Suprapubic skin (tissue), 4 donors: ENCODE data around the gene RBM19. TPM values are rescaled to one million over a fixed set of nuclear protein-coding genes. Genes with fewer than 3 reads are reported as not detected.

Experiments used
- DNase-seq, 2 donors: peaks; one replicate each; pipeline ENCODE4 v3.0.0-alpha.2; 2019; ENCODE audit warnings: low spot score in 2 of 2
- H3K27ac ChIP-seq: fragments of 200-600 bp; sonication (generic); one replicate; pipeline ENCODE4 v1.5.1; 2019
- H3K27me3 ChIP-seq: fragments of 200-600 bp; sonication (generic); one replicate; pipeline ENCODE4 v1.5.1; 2019
- H3K36me3 ChIP-seq: fragments of 200-600 bp; sonication (generic); one replicate; pipeline ENCODE4 v1.5.1; 2019
- H3K4me1 ChIP-seq: fragments of 200-600 bp; sonication (generic); one replicate; pipeline ENCODE4 v1.5.1; 2019
- H3K4me3 ChIP-seq: fragments of 200-600 bp; sonication (generic); one replicate; pipeline ENCODE4 v1.5.1; 2019; ENCODE audit warnings: mild to moderate bottlenecking
- H3K9me3 ChIP-seq: fragments of 200-600 bp; sonication (generic); one replicate; pipeline ENCODE4 v1.5.1; 2019
- EP300 ChIP-seq: sonication (generic); formaldehyde crosslinking; IDR thresholded peaks from one replicate; pipeline ENCODE4 v1.6.1; 2017; ENCODE audit warnings: antibody characterized with exemption
- POLR2A ChIP-seq, 2 donors: fragments of 450-650 bp; IDR thresholded peaks; one replicate each; pipeline ENCODE4 v1.6.1; 2017; ENCODE audit warnings: antibody characterized with exemption in 2 of 2, mild to moderate bottlenecking in 2 of 2, moderate library complexity in 2 of 2
- POLR2AphosphoS5 ChIP-seq, 3 donors: sonication (generic); formaldehyde crosslinking; IDR thresholded peaks; one replicate each; pipeline ENCODE4 v1.6.1; 2017; ENCODE audit warnings: antibody characterized with exemption in 3 of 3
- WGBS: methylation state at CpG from one replicate; pipeline ENCODE4 v1.1.5; 2018; 5-methylcytosine and 5-hydroxymethylcytosine counted together
- total RNA-seq, 4 donors: library from RNA; depleted of rRNA; stranded (reverse); fragments of >200 nt; gene quantifications; one replicate each; pipeline ENCODE4 v1.1.0, GENCODE V29; 2016
- TF ChIP-seq, protein P1 (sequence below), 2 donors: fragments of 200-600 bp in 1 of 2; fragments of 450-650 bp in 1 of 2; sonication (generic) in 1 of 2; IDR thresholded peaks; one replicate each; pipeline ENCODE4 v1.5.1; 2016 to 2019; ENCODE audit warnings: antibody characterized with exemption in 2 of 2, mild to moderate bottlenecking in 1 of 2, moderate library complexity in 1 of 2

The RBM19 gene
- total RNA-seq, 4 donors from 2014 or later, result 26.8 to 51.4 (median 28.2) TPM

DNA sequence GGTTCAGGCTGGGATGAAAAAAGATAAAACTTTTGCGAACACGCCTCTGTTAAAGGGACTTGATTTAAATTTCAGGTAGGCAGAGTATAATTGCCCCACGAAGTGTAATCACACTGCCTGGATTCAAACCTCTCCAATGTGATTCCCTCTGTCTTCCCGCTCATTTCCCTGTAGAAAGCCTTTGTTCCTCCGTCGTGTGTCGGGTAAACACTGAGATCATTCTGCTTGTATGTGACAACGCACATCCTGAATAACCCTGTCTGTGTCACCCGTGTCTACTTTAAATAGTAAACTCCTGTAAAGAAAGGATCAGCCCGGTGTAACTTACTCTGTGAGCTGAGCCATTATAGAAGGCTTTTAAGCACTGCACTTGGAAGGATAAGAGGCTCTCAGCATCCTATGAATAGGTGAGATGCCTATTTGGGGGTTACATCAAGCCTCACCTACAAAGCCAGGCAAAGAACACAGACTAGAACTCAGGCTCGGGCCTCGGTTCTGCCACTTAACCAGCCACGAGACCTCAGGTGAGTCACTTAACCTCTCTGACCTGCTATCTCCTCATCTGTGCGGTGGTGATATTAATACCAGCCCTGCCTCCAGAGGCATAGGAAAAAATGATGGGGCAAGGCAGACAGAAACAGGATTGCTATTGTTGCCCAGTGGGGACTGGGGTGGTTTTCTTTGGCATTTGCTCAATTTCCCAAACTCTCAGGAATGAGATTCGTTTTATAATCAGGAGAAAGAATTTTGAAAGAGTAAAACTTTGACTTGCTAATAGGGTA is 74.2 kb downstream of the RBM19 start:
- no peak for TF ChIP-seq EP300
- TF ChIP-seq, protein P1, sequence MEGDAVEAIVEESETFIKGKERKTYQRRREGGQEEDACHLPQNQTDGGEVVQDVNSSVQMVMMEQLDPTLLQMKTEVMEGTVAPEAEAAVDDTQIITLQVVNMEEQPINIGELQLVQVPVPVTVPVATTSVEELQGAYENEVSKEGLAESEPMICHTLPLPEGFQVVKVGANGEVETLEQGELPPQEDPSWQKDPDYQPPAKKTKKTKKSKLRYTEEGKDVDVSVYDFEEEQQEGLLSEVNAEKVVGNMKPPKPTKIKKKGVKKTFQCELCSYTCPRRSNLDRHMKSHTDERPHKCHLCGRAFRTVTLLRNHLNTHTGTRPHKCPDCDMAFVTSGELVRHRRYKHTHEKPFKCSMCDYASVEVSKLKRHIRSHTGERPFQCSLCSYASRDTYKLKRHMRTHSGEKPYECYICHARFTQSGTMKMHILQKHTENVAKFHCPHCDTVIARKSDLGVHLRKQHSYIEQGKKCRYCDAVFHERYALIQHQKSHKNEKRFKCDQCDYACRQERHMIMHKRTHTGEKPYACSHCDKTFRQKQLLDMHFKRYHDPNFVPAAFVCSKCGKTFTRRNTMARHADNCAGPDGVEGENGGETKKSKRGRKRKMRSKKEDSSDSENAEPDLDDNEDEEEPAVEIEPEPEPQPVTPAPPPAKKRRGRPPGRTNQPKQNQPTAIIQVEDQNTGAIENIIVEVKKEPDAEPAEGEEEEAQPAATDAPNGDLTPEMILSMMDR (IDR thresholded peaks at IDR 0.05), result no peak
- TF ChIP-seq POLR2A (IDR thresholded peaks at IDR 0.05), result no peak
- TF ChIP-seq POLR2AphosphoS5 (IDR thresholded peaks at IDR 0.05), result no peak
- 74% methylated on average over 15 of the region's 15 CpGs for WGBS
- no peak for DNase-seq
- H3K27me3 ChIP-seq, result no peaks in the 10 kb centered on the region
- no peak overlapping the region for H3K4me3 ChIP-seq
- H3K9me3 ChIP-seq, result no peaks in the 10 kb centered on the region
- H3K36me3 ChIP-seq, result no peaks in the 10 kb centered on the region
- no peak overlapping the region for H3K27ac ChIP-seq
- H3K4me1 ChIP-seq, result peaks cover 10% of the 10 kb centered on the region

DNA sequence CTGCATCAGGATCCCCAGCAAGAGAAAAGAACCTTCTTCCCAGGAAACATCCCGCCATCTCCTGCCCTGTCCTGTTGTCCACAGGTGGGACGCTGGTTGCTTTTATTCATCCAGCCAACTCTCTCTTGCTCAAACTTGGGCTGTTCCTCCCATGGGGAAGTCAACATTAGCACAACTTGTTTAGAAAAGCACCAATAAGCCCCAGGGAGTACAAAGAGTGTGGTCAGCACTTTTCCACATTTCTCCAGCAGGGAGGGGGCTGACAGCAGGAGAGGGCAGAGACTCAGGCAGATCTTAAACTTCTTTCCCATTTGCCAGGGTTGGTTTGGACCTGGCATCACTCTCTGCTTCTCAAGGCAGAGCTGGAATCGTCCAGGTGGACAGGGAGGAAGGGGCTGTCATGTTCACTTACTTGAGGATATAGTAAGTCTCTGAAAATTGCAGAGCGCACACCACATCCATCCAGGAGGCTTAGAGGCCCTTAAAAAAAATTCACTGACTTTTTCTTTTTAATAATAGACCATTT is 74.9 kb downstream of the RBM19 start:
- Histone ChIP-seq H3K27me3 (no peaks in the 10 kb centered on the region), H3K27ac (no peak overlapping the region), H3K4me3 (no peak overlapping the region), H3K36me3 (no peaks in the 10 kb centered on the region), H3K4me1 (peaks cover 10% of the 10 kb centered on the region), H3K9me3 (no peaks in the 10 kb centered on the region)
- no peak for DNase-seq
- 82% methylated on average over 4 of the region's 4 CpGs for WGBS
- TF ChIP-seq EP300 (no peak), POLR2AphosphoS5 (IDR thresholded peaks at IDR 0.05) (no peak), POLR2A (IDR thresholded peaks at IDR 0.05) (no peak)
- TF ChIP-seq, protein P1 (IDR thresholded peaks at IDR 0.05), result no peak

DNA sequence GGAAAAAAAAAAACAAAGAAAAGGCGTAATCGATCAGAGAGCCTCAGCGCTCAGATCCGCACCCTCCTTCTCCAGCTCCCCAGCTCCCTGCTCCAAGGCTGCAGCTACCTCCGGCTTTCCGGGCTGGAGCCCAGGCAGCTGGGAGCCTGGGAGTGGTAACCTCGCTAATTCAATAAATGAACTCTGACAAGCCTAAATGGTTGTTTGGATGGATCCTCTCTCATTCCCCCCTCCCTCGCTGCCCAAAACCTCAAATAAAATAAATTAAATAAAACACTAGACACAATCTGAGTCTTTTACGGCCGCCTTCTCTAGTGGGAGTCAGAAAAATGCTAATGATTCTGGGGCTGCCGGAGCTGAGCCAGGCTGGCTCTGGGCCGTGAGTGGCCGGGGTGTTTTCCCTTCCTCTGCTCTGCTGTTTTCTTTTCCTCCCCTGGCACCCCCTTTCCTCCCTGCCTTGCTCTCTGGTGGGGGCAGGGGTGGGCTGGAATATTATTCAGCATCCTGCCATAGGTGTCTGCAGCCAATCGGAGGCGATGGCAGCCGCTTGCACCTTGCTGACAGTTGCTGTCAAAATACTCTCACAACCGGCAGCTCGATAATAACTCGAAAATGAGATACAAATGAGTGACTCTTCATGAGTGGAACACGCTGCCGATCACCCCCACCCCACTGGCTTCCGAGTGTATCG is 76.1 kb downstream of the RBM19 start:
- Histone ChIP-seq H3K27ac (no peak overlapping the region), H3K27me3 (no peaks in the 10 kb centered on the region), H3K4me1 (peaks cover 10% of the 10 kb centered on the region), H3K9me3 (no peaks in the 10 kb centered on the region), H3K36me3 (no peaks in the 10 kb centered on the region), H3K4me3 (peak overlapping the region; percentile 11)
- TF ChIP-seq POLR2A (IDR thresholded peaks at IDR 0.05), result no peak
- no peak for TF ChIP-seq EP300
- TF ChIP-seq, protein P1 (IDR thresholded peaks at IDR 0.05), result no peak
- TF ChIP-seq POLR2AphosphoS5 (IDR thresholded peaks at IDR 0.05), result no peak
- DNase-seq, result no peak
- WGBS, result 46% methylated on average over 23 of the region's 23 CpGs

DNA sequence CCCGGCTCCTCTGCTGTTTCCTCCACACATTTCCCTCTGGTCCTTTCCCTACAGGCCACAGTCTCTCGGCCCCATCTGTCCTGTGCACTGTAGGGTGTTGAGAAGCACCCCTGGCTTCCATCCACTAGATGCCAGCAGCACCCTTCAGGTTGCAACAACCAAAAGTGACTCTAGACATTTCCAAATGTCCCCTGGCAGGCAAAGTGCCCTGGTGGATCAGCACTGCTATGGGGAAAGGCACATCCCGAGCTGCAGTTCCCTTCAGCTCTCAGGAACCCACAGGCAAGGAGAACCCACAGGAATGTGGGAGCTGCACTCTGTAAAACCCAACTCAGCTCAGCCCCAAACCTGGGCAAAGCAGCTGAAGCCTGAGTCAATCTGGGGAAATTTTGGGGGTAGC is 77.0 kb downstream of the RBM19 start:
- peaks cover 2% of the 10 kb centered on the region for H3K36me3 ChIP-seq
- no peak for DNase-seq
- peaks cover 10% of the 10 kb centered on the region for H3K4me1 ChIP-seq
- no peak for TF ChIP-seq EP300
- TF ChIP-seq, protein P1 (IDR thresholded peaks at IDR 0.05), result peak in 1 of 2 donors; percentile 15
- no peak overlapping the region for H3K4me3 ChIP-seq
- WGBS, result 44% methylated on average over 3 of the region's 3 CpGs
- H3K27me3 ChIP-seq, result no peaks in the 10 kb centered on the region
- H3K9me3 ChIP-seq, result no peaks in the 10 kb centered on the region
- no peak overlapping the region for H3K27ac ChIP-seq

DNA sequence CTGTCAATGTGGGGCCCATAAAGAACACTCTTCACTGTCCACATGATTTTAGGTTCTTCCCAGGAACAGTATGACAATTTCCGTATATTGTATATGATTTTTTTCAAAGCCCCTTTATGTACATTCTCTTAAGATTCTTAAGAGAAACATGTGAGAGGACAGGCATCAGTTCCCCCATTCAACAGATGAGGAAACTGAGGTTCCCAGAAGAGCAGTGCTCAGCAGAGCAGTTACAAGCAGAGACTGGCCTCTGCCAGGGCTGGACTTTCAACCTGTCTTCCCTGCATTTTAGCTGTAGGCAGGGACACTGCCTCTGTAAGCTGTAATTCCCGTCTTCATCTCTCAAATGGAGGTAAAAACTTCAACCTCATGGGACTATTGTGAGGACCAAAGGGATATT is 77.7 kb downstream of the RBM19 start:
- Histone ChIP-seq H3K4me1 (peaks cover 10% of the 10 kb centered on the region), H3K9me3 (no peaks in the 10 kb centered on the region), H3K36me3 (peaks cover 2% of the 10 kb centered on the region), H3K27ac (no peak overlapping the region), H3K4me3 (no peak overlapping the region), H3K27me3 (no peaks in the 10 kb centered on the region)
- no peak for DNase-seq
- 85% methylated on average over 2 of the region's 2 CpGs for WGBS
- TF ChIP-seq, protein P1 (IDR thresholded peaks at IDR 0.05), result no peak
- no peak for TF ChIP-seq EP300
- TF ChIP-seq POLR2A (IDR thresholded peaks at IDR 0.05), result no peak
- TF ChIP-seq POLR2AphosphoS5 (IDR thresholded peaks at IDR 0.05), result no peak
